IPS DF 6.9 (cell line): Measurements from ENCODE around the gene PRG3.

Experiments used
- DNase-seq: peaks from one replicate; pipeline ENCODE4 v3.0.0-alpha.2; 2013; ENCODE audit warnings: low read depth, low spot score
- H3K27ac ChIP-seq: one replicate; pipeline ENCODE4 v1.5.1; 2013; ENCODE audit warnings: low read length, control low read depth
- H3K27me3 ChIP-seq: 2 replicates; pipeline ENCODE4 v1.6.1; 2013; ENCODE audit warnings: mild to moderate bottlenecking, low read length; ENCODE audit not compliant: control insufficient read depth, insufficient read depth
- H3K36me3 ChIP-seq: 2 replicates; pipeline ENCODE4 v1.6.1; 2013; ENCODE audit warnings: low read length; ENCODE audit not compliant: control insufficient read depth, insufficient read depth
- H3K4me1 ChIP-seq: 2 replicates; pipeline ENCODE4 v1.6.1; 2013; ENCODE audit warnings: low read length; ENCODE audit not compliant: control insufficient read depth, insufficient read depth
- H3K4me3 ChIP-seq: 2 replicates; pipeline ENCODE4 v1.5.1; 2013; ENCODE audit warnings: mild to moderate bottlenecking, low read length
- H3K9me3 ChIP-seq: 2 replicates; pipeline ENCODE4 v1.6.1; 2013; ENCODE audit warnings: low read length, inconsistent platforms; ENCODE audit not compliant: control insufficient read depth, insufficient read depth
- WGBS: extraction: QIAGEN DNeasy Blood & Tissue Kit; methylation state at CpG from one replicate; pipeline ENCODE4 v1.1.7; 2013; ENCODE audit warnings: mixed read lengths, missing lambda C conversion rate; ENCODE audit not compliant: insufficient read length, insufficient coverage; 5-methylcytosine and 5-hydroxymethylcytosine counted together

PRG3 gene

GRCh38 chr11:57387289-57388030 lies 6.5 kb upstream of the PRG3 start:
- WGBS: no CpG with 5 or more reads among the region's 16 CpGs
- H3K9me3 ChIP-seq: no peaks in the 10 kb centered on the region
- H3K27ac ChIP-seq: no peak overlapping the region
- H3K4me1 ChIP-seq: no peaks in the 10 kb centered on the region
- no peaks in the 10 kb centered on the region for H3K27me3 ChIP-seq
- no peaks in the 10 kb centered on the region for H3K36me3 ChIP-seq
- no peak for DNase-seq
- H3K4me3 ChIP-seq: no peak overlapping the region

- Histone ChIP-seq H3K36me3 (no peaks in the 10 kb centered on the region), H3K27ac (no peak overlapping the region), H3K4me1 (no peaks in the 10 kb centered on the region), H3K27me3 (no peaks in the 10 kb centered on the region), H3K4me3 (no peak overlapping the region), H3K9me3 (no peaks in the 10 kb centered on the region)
- WGBS: no CpG with 5 or more reads among the region's 5 CpGs
- no peak for DNase-seq
These were observed 5.4 kb upstream of the PRG3 start for GRCh38 chr11:57386178-57386940.

- Histone ChIP-seq H3K36me3 (no peaks in the 10 kb centered on the region), H3K4me3 (no peak overlapping the region), H3K9me3 (no peaks in the 10 kb centered on the region), H3K27ac (no peak overlapping the region), H3K4me1 (no peaks in the 10 kb centered on the region; the same call in 1 of the 2 replicates), H3K27me3 (no peaks in the 10 kb centered on the region; the same call in 1 of the 2 replicates)
- peak; percentile 61 for DNase-seq
- no CpG with 5 or more reads among the region's 10 CpGs for WGBS
These were observed 1.2 kb downstream of the PRG3 start for GRCh38 chr11:57379732-57380131.

GRCh38 chr11:57378186-57378585 lies 2.8 kb downstream of the PRG3 start:
- H3K36me3 ChIP-seq: no peaks in the 10 kb centered on the region
- no peak overlapping the region for H3K27ac ChIP-seq
- no peak overlapping the region for H3K4me3 ChIP-seq
- H3K9me3 ChIP-seq: no peaks in the 10 kb centered on the region
- DNase-seq: no peak
- H3K4me1 ChIP-seq: no peaks in the 10 kb centered on the region; the same call in 1 of the 2 replicates
- no peaks in the 10 kb centered on the region; the same call in 1 of the 2 replicates for H3K27me3 ChIP-seq

- no peak for DNase-seq
- H3K4me3 ChIP-seq: no peak overlapping the region
- no peaks in the 10 kb centered on the region; the same call in 1 of the 2 replicates for H3K27me3 ChIP-seq
- no peaks in the 10 kb centered on the region; the same call in 1 of the 2 replicates for H3K4me1 ChIP-seq
- no peak overlapping the region for H3K27ac ChIP-seq
- no peaks in the 10 kb centered on the region for H3K36me3 ChIP-seq
- WGBS: 100% methylated on average over 3 of the region's 5 CpGs
- H3K9me3 ChIP-seq: no peaks in the 10 kb centered on the region
These were observed 3.8 kb downstream of the PRG3 start for GRCh38 chr11:57377107-57377506.

GRCh38 chr11:57376095-57377090 lies 4.6 kb downstream of the PRG3 start:
- no peak overlapping the region for H3K4me3 ChIP-seq
- DNase-seq: no peak
- H3K27ac ChIP-seq: no peak overlapping the region
- H3K9me3 ChIP-seq: no peaks in the 10 kb centered on the region
- no peaks in the 10 kb centered on the region; the same call in 1 of the 2 replicates for H3K27me3 ChIP-seq
- H3K4me1 ChIP-seq: no peaks in the 10 kb centered on the region; the same call in 1 of the 2 replicates
- WGBS: 100% methylated on average over 1 of the region's 26 CpGs
- no peaks in the 10 kb centered on the region for H3K36me3 ChIP-seq

- H3K4me3 ChIP-seq: no peak overlapping the region
- no peaks in the 10 kb centered on the region for H3K36me3 ChIP-seq
- no peaks in the 10 kb centered on the region for H3K27me3 ChIP-seq
- WGBS: no CpG with 5 or more reads among the region's 2 CpGs
- H3K27ac ChIP-seq: no peak overlapping the region
- no peaks in the 10 kb centered on the region for H3K9me3 ChIP-seq
- no peaks in the 10 kb centered on the region; the same call in 1 of the 2 replicates for H3K4me1 ChIP-seq
- DNase-seq: no peak
These were observed 5.5 kb downstream of the PRG3 start for GRCh38 chr11:57375490-57375889.

GRCh38 chr11:57374966-57375365 lies 6.0 kb downstream of the PRG3 start:
- no peak overlapping the region for H3K27ac ChIP-seq
- H3K36me3 ChIP-seq: no peaks in the 10 kb centered on the region
- H3K9me3 ChIP-seq: no peaks in the 10 kb centered on the region
- DNase-seq: no peak
- no peaks in the 10 kb centered on the region; the same call in 1 of the 2 replicates for H3K4me1 ChIP-seq
- H3K4me3 ChIP-seq: no peak overlapping the region
- WGBS: no CpG with 5 or more reads among the region's 3 CpGs
- no peaks in the 10 kb centered on the region for H3K27me3 ChIP-seq

- Histone ChIP-seq H3K36me3 (no peaks in the 10 kb centered on the region), H3K4me1 (no peaks in the 10 kb centered on the region), H3K27me3 (no peaks in the 10 kb centered on the region), H3K27ac (no peak overlapping the region), H3K9me3 (no peaks in the 10 kb centered on the region), H3K4me3 (no peak overlapping the region)
- no CpG with 5 or more reads among the region's 3 CpGs for WGBS
- DNase-seq: no peak
These were observed 7.8 kb downstream of the PRG3 start for GRCh38 chr11:57373146-57373545.

GRCh38 chr11:57370941-57371340 lies 10.0 kb downstream of the PRG3 start:
- no peaks in the 10 kb centered on the region for H3K27me3 ChIP-seq
- H3K9me3 ChIP-seq: no peaks in the 10 kb centered on the region
- H3K4me3 ChIP-seq: no peak overlapping the region
- no peak overlapping the region for H3K27ac ChIP-seq
- H3K36me3 ChIP-seq: no peaks in the 10 kb centered on the region
- H3K4me1 ChIP-seq: no peaks in the 10 kb centered on the region
- no peak for DNase-seq
